PC-9 (cell line): ENCODE results near the gene OR2A25. TPM values are rescaled to one million over a fixed set of nuclear protein-coding genes. Genes with fewer than 3 reads are reported as not detected.

ENCODE experiments used
- BruUV-seq: library from RNA; stranded (reverse); fragments of 400-500 nt; replicated peaks from 2 replicates; lab custom pipeline; 2021; lab: Mats Ljungman, UMichigan
- CTCF ChIA-PET: fragments of 300-600 bp; sonication (Branson Sonifier 250); formaldehyde crosslinking; loops from one replicate; lab custom pipeline; 2022; ENCODE audit warnings: antibody characterized with exemption; lab: Charles Lee
- POLR2A ChIA-PET: fragments of 300-600 bp; sonication (Branson Sonifier 250); formaldehyde crosslinking; loops from one replicate; lab custom pipeline; 2022; ENCODE audit warnings: antibody characterized with exemption; ENCODE audit not compliant: unreplicated experiment; lab: Charles Lee
- DNase-seq, 2 experiments: peaks; one replicate each; pipeline versions ENCODE4 v3.0.0 to v3.0.0-alpha.2; 2015 to 2022; ENCODE audit warnings: mixed read lengths in 1 of 2
- H2AFZ ChIP-seq: fragments of 200-600 bp; sonication (generic); 2 replicates; pipeline ENCODE4 v1.8.1; 2017; ENCODE audit warnings: antibody characterized with exemption
- H3F3A ChIP-seq: fragments of 200-600 bp; sonication (generic); 2 replicates; pipeline ENCODE4 v1.8.1; 2017; ENCODE audit warnings: antibody characterized with exemption, mild to moderate bottlenecking, low read depth; ENCODE audit not compliant: insufficient read depth
- H3K27ac ChIP-seq: fragments of 200-600 bp; sonication (generic); 2 replicates; pipeline ENCODE4 v1.6.1; 2016; ENCODE audit warnings: mixed run types
- H3K27me3 ChIP-seq: fragments of 200-600 bp; sonication (generic); 2 replicates; pipeline ENCODE4 v1.6.1; 2016; ENCODE audit warnings: low read depth, mixed run types; ENCODE audit not compliant: insufficient read depth
- H3K36me3 ChIP-seq: fragments of 200-600 bp; sonication (generic); 2 replicates; pipeline ENCODE4 v1.6.1; 2016; ENCODE audit warnings: low read depth, mixed run types
- H3K4me1 ChIP-seq: fragments of 200-600 bp; sonication (generic); replicated peaks from 2 replicates; pipeline ENCODE4 v1.6.1; 2016; ENCODE audit warnings: mixed run types; ENCODE audit not compliant: insufficient read depth
- H3K4me2 ChIP-seq: fragments of 200-600 bp; sonication (generic); 2 replicates; pipeline ENCODE4 v1.6.1; 2017; ENCODE audit warnings: mixed run types
- H3K4me3 ChIP-seq: fragments of 200-600 bp; sonication (generic); 2 replicates; pipeline ENCODE4 v1.6.1; 2016; ENCODE audit warnings: mixed run types
- H3K79me2 ChIP-seq: fragments of 200-600 bp; sonication (generic); 2 replicates; pipeline ENCODE4 v1.6.1; 2017; ENCODE audit warnings: low read depth, mixed run types
- H3K9me2 ChIP-seq: fragments of 200-600 bp; sonication (generic); 2 replicates; pipeline ENCODE4 v1.8.1; 2017; ENCODE audit warnings: mild to moderate bottlenecking; ENCODE audit not compliant: insufficient read depth
- H3K9me3 ChIP-seq: fragments of 200-600 bp; sonication (generic); 2 replicates; pipeline ENCODE4 v1.8.1; 2016; ENCODE audit warnings: low read depth; ENCODE audit not compliant: insufficient read depth
- H4K20me1 ChIP-seq: fragments of 200-600 bp; sonication (generic); 2 replicates; pipeline ENCODE4 v1.8.1; 2017; ENCODE audit not compliant: insufficient read depth
- CTCF ChIP-seq: fragments of 200-600 bp; sonication (generic); conservative IDR thresholded peaks from 2 replicates; pipeline ENCODE4 v1.6.1; 2017; ENCODE audit warnings: mixed run types, antibody characterized with exemption, mild to moderate bottlenecking, moderate library complexity
- EZH2 ChIP-seq: fragments of 200-600 bp; sonication (generic); IDR thresholded peaks from 2 replicates; pipeline ENCODE4 v1.8.0; 2017; ENCODE audit warnings: antibody characterized with exemption, low read depth
- intact Hi-C: fragments of 100-400 bp; cut with micrococcal nuclease; formaldehyde crosslinking; loops from one replicate; pipeline ENCODE4 v1.10.0; 2022; ENCODE audit not compliant: unreplicated experiment
- total RNA-seq: library from RNA; stranded (reverse); gene quantifications from 2 replicates; pipeline ENCODE4 v1.2.3, GENCODE V29; 2021

The OR2A25 gene
- total RNA-seq, 1 experiment from 2014 or later: not detected

GRCh38 chr7:144109283-144109682 is 39.7 kb downstream of the OR2A25 start, which contains the start of gene OR2A2:
Gene OR2A2 (plus strand): TSS chr7:144109583. CDS start chr7:144109583, 0 bp downstream.
- DNase-seq: no peak
- ChIA-PET POLR2A (no interaction called here), CTCF (no interaction called here)
- Histone ChIP-seq H3K27ac (no peak within 1 kb of the TSS), H3K4me2 (no peak within 1 kb of the TSS), H2AFZ (no peak within 1 kb of the TSS), H3K36me3 (no peaks in the 10 kb centered on the region), H4K20me1 (no peaks in the 10 kb centered on the region), H3K79me2 (no peaks in the 10 kb centered on the region), H3K9me2 (no peaks in the 10 kb centered on the region), H3K4me3 (no peak within 1 kb of the TSS), H3F3A (no peaks in the 10 kb centered on the region), H3K9me3 (no peaks in the 10 kb centered on the region), H3K4me1 (no peaks in the 10 kb centered on the region), H3K27me3 (no peaks in the 10 kb centered on the region)
- no TSS peak for BruUV-seq
- intact Hi-C loops: no loop called here
- TF ChIP-seq EZH2 (no peak), CTCF (no peak)

GRCh38 chr7:144110272-144110671 is 40.7 kb downstream of the OR2A25 start:
- no peaks in the 10 kb centered on the region for H3K36me3 ChIP-seq
- H3K9me2 ChIP-seq: no peaks in the 10 kb centered on the region

GRCh38 chr7:144113651-144114050 is 44.0 kb downstream of the OR2A25 start:
- Histone ChIP-seq H4K20me1 (no peaks in the 10 kb centered on the region), H3K4me2 (no peak overlapping the region), H2AFZ (no peak overlapping the region), H3K4me3 (no peak overlapping the region), H3K27me3 (no peaks in the 10 kb centered on the region), H3K36me3 (no peaks in the 10 kb centered on the region), H3F3A (no peaks in the 10 kb centered on the region), H3K79me2 (no peaks in the 10 kb centered on the region), H3K9me3 (no peaks in the 10 kb centered on the region), H3K4me1 (no peaks in the 10 kb centered on the region), H3K27ac (no peak overlapping the region), H3K9me2 (peaks cover 3% of the 10 kb centered on the region; the same call in 1 of the 2 replicates)
- DNase-seq: no peak
- CTCF ChIA-PET: no interaction called here
- TF ChIP-seq EZH2: no peak
- no peak for TF ChIP-seq CTCF
- POLR2A ChIA-PET: no interaction called here
- BruUV-seq: no TSS peak
- intact Hi-C loops: no loop called here

More at GRCh38 chr7:144110272-144110671, 40.7 kb downstream of the OR2A25 start:
- Histone ChIP-seq H3K4me1 (no peaks in the 10 kb centered on the region), H3F3A (no peaks in the 10 kb centered on the region), H3K4me3 (no peak overlapping the region), H3K79me2 (no peaks in the 10 kb centered on the region), H3K27me3 (no peaks in the 10 kb centered on the region), H4K20me1 (no peaks in the 10 kb centered on the region), H3K9me3 (no peaks in the 10 kb centered on the region), H2AFZ (no peak overlapping the region), H3K27ac (no peak overlapping the region), H3K4me2 (no peak overlapping the region)
- ChIA-PET CTCF (interaction anchor here (0.7 kb wide), 1 partner anchor 1346 kb away, joined by 3 read pairs; no protein-coding TSS in a partner anchor), POLR2A (no interaction called here)
- intact Hi-C loops: no loop called here
- no TSS peak for BruUV-seq
- TF ChIP-seq CTCF: no peak
- TF ChIP-seq EZH2: no peak
- DNase-seq: no peak
